Stomach (tissue), 9 donors: Measurements from ENCODE around the gene MRPL27. TPM values are rescaled to one million over a fixed set of nuclear protein-coding genes. Genes with fewer than 3 reads are reported as not detected.
A peak's percentile ranks its signal among the peaks of the same experiment; 100 is the strongest.

Experiments
- DNase-seq, 2 donors: peaks; one replicate each; pipeline versions ENCODE4 v3.0.0 to v3.0.0-alpha.2; 2013 to 2019
- H3K27ac ChIP-seq, 5 donors: fragments of 200-600 bp in 4 of 5; sonication (generic) in 4 of 5; one replicate each; pipeline ENCODE4 v1.5.1; 2013 to 2019; ENCODE audit warnings: mild to moderate bottlenecking in 1 of 5, moderate library complexity in 1 of 5
- H3K27me3 ChIP-seq, 3 donors: fragments of 200-600 bp; sonication (generic); one replicate each; pipeline ENCODE4 v1.5.1; 2017 to 2019; ENCODE audit warnings: mixed run types in 1 of 3
- H3K36me3 ChIP-seq, 4 donors: fragments of 200-600 bp; sonication (generic); 1 replicate in 3 of 4; 2 replicates in 1 of 4; pipeline ENCODE4 v1.5.1; 2016 to 2019
- H3K4me1 ChIP-seq, 4 donors: fragments of 200-600 bp; sonication (generic); one replicate each; pipeline ENCODE4 v1.5.1; 2016 to 2019
- H3K4me3 ChIP-seq, 4 donors: fragments of 200-600 bp; sonication (generic) in 3 of 4; one replicate each; pipeline ENCODE4 v1.5.1; 2016 to 2019; ENCODE audit warnings: mild to moderate bottlenecking in 1 of 4
- H3K9me3 ChIP-seq, 4 donors: fragments of 200-600 bp; sonication (generic); one replicate each; pipeline ENCODE4 v1.5.1; 2016 to 2019
- EP300 ChIP-seq: sonication (generic); formaldehyde crosslinking; IDR thresholded peaks from one replicate; pipeline ENCODE4 v1.6.1; 2017; ENCODE audit warnings: antibody characterized with exemption
- POLR2A ChIP-seq, 4 donors: fragments of 450-650 bp; IDR thresholded peaks; one replicate each; pipeline ENCODE4 v1.6.1; 2016; ENCODE audit warnings: antibody characterized with exemption in 4 of 4, control low read depth in 2 of 4, mild to moderate bottlenecking in 1 of 4, moderate library complexity in 1 of 4
- POLR2AphosphoS5 ChIP-seq, 3 donors: sonication (generic); formaldehyde crosslinking; IDR thresholded peaks; one replicate each; pipeline ENCODE4 v1.6.1; 2016; ENCODE audit warnings: antibody characterized with exemption in 3 of 3
- WGBS, 5 donors: extraction: QIAGEN DNeasy Blood & Tissue Kit in 3 of 5; methylation state at CpG; one replicate each; pipeline versions ENCODE4 v1.1.5 to v1.1.7; 2013 to 2018; 5-methylcytosine and 5-hydroxymethylcytosine counted together
- intact Hi-C: fragments of 100-400 bp; cut with DNase I; formaldehyde crosslinking; loops from one replicate; pipeline ENCODE4 v1.15.1; 2023; ENCODE audit warnings: low total_unique reads
- polyA plus RNA-seq, 3 donors: library from polyadenylated mRNA; stranded (reverse); fragments of 200-250 nt; gene quantifications; one replicate each; pipeline ENCODE4 v1.2.3, GENCODE V29; 2013
- total RNA-seq, 5 donors: library from RNA; depleted of rRNA; stranded (reverse); fragments of >200 nt; gene quantifications; one replicate each; pipeline versions ENCODE4 v1.1.0 to v1.2.3, GENCODE V29; 2014 to 2016
- TF ChIP-seq, protein P1 (sequence below), 7 experiments: fragments of 450-650 bp in 4 of 7; fragments of 200-600 bp in 3 of 7; sonication (generic) in 3 of 7; IDR thresholded peaks; one replicate each; pipeline ENCODE4 v1.5.1; 2016 to 2019; ENCODE audit warnings: antibody characterized with exemption in 7 of 7, control low read depth in 2 of 7, mild to moderate bottlenecking in 1 of 7
- donor health status: healthy with polysubstance abuse.
- donor health status: Bipolar disorder and iron deficiency.
- donor health status: healthy.

Gene MRPL27
- total and polyA plus RNA-seq, 8 donors: 25.0 to 258 (median 60.1) TPM

DNA sequence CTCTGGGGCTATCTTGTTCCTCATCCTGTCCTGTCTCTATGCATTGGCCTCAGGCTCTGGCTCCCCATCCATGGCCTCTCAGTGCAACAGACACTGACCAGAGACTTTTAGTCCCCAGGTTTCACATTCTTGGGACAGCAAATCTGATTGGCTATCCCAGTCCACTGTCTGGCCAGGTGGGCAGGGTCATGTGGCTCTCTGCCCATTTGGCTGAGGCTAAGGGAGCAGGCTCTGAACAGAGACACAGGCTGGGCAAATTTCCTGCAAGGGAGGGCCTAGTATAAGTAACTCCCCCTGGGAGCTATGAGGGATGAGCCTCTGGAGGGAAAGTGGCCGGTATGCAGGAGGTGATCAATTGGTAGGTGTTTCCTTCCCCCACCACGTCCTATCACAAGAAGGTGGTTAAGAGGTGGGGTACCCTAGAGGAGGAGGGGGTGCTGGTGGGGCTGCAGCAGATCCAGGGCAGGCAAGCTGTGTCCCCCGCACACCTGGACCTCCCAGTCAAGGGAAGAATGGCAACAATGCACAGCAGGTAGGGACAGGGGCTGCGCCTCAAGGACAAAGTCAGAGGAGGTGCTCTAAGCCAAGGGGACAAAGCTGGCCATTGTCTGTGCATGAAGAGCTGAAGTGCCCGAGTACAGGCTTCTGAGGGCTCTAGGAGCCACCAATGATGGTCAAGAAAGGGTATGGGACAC, 13.8 kb downstream of the MRPL27 start:
- WGBS, 5 donors: 50 to 69% (median 62%) methylated on average over 4 to 5 of the region's 5 CpGs
- Histone ChIP-seq H3K36me3 (peaks cover 59 to 75% (median 72%) of the 10 kb centered on the region in 4 donors), H3K27me3 (no peaks in the 10 kb centered on the region), H3K4me1 (peaks cover 32 to 66% (median 47%) of the 10 kb centered on the region in 4 donors), H3K9me3 (no peaks in the 10 kb centered on the region), H3K27ac (peak overlapping the region; percentile 16 to 73 (median 53)), H3K4me3 (no peak overlapping the region)
- TF ChIP-seq EP300 (no peak), POLR2A (IDR thresholded peaks at IDR 0.05) (no peak), POLR2AphosphoS5 (IDR thresholded peaks at IDR 0.05) (no peak)
- TF ChIP-seq, protein P1, sequence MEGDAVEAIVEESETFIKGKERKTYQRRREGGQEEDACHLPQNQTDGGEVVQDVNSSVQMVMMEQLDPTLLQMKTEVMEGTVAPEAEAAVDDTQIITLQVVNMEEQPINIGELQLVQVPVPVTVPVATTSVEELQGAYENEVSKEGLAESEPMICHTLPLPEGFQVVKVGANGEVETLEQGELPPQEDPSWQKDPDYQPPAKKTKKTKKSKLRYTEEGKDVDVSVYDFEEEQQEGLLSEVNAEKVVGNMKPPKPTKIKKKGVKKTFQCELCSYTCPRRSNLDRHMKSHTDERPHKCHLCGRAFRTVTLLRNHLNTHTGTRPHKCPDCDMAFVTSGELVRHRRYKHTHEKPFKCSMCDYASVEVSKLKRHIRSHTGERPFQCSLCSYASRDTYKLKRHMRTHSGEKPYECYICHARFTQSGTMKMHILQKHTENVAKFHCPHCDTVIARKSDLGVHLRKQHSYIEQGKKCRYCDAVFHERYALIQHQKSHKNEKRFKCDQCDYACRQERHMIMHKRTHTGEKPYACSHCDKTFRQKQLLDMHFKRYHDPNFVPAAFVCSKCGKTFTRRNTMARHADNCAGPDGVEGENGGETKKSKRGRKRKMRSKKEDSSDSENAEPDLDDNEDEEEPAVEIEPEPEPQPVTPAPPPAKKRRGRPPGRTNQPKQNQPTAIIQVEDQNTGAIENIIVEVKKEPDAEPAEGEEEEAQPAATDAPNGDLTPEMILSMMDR (IDR thresholded peaks at IDR 0.05): no peak
- peak in 1 of 2 donors; percentile 85 for DNase-seq
- intact Hi-C loops: no loop called here

DNA sequence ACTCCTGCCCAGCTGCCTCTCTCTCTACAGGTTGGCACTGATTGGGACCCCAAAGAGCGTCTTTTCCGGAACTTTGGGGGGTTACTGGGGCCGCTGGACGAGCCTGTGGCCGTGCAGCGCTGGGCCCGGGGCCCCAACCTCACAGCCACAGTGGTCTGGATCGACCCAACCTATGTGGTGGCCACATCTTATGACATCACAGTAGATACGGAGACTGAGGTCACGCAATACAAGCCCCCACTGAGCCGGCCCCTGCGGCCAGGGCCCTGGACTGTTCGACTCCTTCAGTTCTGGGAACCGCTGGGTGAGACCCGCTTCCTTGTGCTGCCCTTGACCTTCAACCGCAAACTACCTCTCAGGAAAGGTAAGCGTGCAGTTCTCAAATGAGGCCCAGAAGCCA, 14.8 kb downstream of the MRPL27 start:
- TF ChIP-seq POLR2A (IDR thresholded peaks at IDR 0.05): no peak
- no peak for TF ChIP-seq POLR2AphosphoS5 (IDR thresholded peaks at IDR 0.05)
- TF ChIP-seq EP300: no peak
- TF ChIP-seq, protein P1 (IDR thresholded peaks at IDR 0.05): no peak
- Histone ChIP-seq H3K36me3 (peaks cover 62 to 85% (median 82%) of the 10 kb centered on the region in 4 donors), H3K9me3 (no peaks in the 10 kb centered on the region), H3K27ac (peak overlapping the region in 3 of 5 donors; percentile 3 to 73 (median 38)), H3K4me1 (peaks cover 22 to 66% (median 45%) of the 10 kb centered on the region in 4 donors), H3K27me3 (no peaks in the 10 kb centered on the region), H3K4me3 (no peak overlapping the region)
- 81 to 95% (median 90%) methylated on average over 12 to 17 of the region's 17 CpGs for WGBS, 5 donors
- intact Hi-C loops: no loop called here
- DNase-seq: no peak

DNA sequence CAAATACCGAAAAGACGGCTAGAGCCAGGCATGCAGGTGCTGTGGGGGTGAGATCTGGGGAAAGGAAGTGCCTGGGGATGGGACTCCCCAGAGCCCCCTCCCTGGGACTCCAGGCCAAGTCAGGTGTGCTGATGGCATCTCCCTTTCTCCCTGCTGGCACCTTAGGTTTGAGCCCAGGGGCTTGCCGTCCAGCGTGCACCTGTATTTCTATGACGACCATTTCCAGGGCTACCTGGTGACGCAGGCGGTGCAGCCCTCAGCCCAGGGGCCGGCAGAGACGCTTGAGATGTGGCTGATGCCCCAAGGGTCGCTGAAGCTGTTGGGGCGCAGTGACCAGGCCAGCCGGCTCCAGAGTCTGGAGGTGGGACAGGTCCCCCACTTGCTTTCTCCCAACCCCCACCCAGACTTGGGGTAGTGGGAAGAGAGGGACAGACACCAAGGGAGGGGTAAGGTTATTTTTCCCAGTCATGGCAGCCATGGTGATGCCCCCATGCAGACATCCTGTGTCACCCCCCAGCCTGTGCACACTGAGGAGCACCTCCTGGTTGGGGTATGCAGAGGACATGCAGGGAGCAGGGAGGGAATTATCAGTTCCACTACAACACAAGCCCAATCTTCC, 16.0 kb downstream of the MRPL27 start:
- 90 to 94% (median 92%) methylated on average over 12 of the region's 12 CpGs for WGBS, 5 donors
- TF ChIP-seq POLR2AphosphoS5 (IDR thresholded peaks at IDR 0.05): no peak
- TF ChIP-seq, protein P1 (IDR thresholded peaks at IDR 0.05): no peak
- TF ChIP-seq POLR2A (IDR thresholded peaks at IDR 0.05): no peak
- TF ChIP-seq EP300: no peak
- Histone ChIP-seq H3K4me1 (peaks cover 24 to 69% (median 47%) of the 10 kb centered on the region in 4 donors), H3K27me3 (no peaks in the 10 kb centered on the region), H3K27ac (peak overlapping the region in 2 of 5 donors; percentile 5 to 20), H3K9me3 (no peaks in the 10 kb centered on the region), H3K4me3 (no peak overlapping the region), H3K36me3 (peaks cover 64 to 96% (median 93%) of the 10 kb centered on the region in 4 donors)
- intact Hi-C loops: no loop called here
- peak in 1 of 2 donors; percentile 15 for DNase-seq

DNA sequence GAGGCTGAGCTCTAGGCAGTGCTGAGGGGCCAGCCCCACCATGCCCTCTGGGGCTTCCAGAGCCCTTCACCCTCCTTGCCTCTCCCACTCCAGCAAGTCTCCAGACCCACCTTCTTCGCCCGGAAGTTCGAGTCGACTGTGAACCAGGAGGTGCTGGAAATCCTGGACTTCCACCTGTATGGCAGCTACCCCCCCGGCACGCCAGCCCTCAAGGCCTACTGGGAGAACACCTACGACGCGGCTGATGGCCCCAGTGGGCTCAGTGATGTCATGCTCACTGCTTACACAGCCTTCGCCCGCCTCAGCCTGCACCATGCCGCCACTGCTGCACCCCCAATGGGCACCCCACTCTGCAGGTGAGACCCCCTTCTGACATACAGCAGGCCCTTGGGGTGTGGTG, 16.6 kb downstream of the MRPL27 start:
- 88 to 91% (median 89%) methylated on average over 11 to 12 of the region's 12 CpGs for WGBS, 5 donors
- Histone ChIP-seq H3K27me3 (no peaks in the 10 kb centered on the region), H3K4me1 (peaks cover 30 to 69% (median 46%) of the 10 kb centered on the region in 4 donors), H3K36me3 (peaks cover 67 to 98% (median 96%) of the 10 kb centered on the region in 4 donors), H3K27ac (peak overlapping the region in 2 of 5 donors; percentile 1 to 67), H3K9me3 (no peaks in the 10 kb centered on the region), H3K4me3 (no peak overlapping the region)
- peak in 1 of 2 donors; percentile 22 for DNase-seq
- intact Hi-C loops: no loop called here
- TF ChIP-seq EP300: no peak
